ENCODE measurements around the gene KIF6.

KIF6 gene

GRCh38 chr6:39366931-39367618, 358.1 kb downstream of the KIF6 start:
- DNase-seq = no peak

DNA sequence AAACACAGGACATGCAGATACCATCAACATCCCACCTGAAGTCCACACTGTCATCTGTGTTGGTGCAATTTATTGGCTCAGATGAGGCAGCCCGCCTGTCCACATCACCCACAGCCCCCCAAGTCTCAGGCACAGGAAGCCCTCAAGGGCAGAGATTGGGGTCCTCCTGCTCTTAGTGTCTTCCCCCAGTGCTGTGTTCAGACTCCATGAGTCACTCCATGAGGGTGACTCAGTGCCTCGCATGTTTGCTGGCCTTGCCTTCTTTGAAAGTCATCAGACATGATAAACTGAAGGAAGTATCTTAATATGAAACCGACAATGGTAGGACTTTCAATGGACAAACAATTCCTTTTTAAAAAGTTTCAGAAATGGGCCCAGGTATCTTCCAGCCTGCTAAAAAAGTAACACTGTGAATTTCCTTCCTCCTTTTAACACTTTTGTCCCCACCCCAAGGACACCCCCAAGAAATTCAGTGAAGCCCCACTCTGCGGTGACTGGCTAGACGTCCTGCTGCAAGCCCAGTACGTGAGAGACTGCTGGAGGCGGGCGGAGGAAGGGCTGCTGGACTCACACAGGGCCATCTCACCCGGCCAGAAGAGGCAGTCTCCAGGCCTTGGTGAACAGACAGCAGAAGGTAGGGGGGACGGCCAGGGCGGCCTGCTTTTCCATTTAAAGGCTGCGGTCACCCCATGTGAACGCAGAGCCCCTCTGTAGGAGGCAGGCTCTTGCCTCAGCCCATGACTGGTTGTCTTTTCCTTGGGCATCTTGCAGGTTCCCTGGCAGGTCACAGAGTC, 359.7 kb downstream of the KIF6 start:
- peak; percentile 77 for DNase-seq

DNA sequence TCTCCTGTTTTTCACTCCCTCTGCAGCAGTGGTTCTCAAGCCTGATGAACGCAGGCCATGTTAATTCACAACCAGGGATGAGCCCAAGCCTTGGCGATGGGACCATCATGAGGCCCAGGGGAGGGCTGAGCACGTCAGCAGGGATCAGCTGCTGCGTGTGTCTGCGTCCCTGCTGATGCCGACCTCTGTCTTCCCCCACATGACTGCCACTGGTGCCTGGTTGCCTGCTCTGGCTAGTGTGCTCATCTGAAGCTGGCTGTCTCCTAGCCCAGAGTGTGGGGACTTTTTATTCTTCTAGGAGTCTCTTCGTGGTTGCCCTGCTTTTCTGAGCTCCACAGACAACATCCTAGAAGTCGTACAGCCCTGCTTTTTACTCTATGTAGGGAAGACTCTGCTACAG, 361.9 kb downstream of the KIF6 start:
- no peak for DNase-seq

DNA sequence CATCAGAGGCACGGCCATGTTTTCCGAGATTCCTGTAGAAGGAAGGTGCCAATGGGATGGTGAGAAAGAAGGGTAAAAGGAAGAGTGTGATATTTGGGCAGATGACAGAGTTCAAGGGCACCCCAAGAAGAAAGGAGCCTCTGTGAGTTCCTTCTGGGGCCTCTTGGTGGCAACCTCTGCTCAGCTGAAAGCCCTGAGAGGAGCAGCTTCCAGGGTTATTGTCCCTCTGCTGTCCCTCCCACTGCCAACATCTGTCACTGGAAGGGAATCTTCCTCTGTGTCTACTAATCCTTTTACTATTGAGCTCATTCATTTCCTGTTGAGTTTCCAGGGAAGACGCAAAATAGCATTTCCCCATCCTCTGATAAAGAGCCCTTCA, 362.7 kb downstream of the KIF6 start:
- peak; percentile 50 for DNase-seq

- peak; percentile 54 for DNase-seq
Measured at GRCh38 chr6:39361657-39362486, 363.3 kb downstream of the KIF6 start.

- DNase-seq = no peak
Measured at GRCh38 chr6:39360378-39360777, 364.8 kb downstream of the KIF6 start.

GRCh38 chr6:39357998-39358686, 367.1 kb downstream of the KIF6 start:
- peak; percentile 62 for DNase-seq

DNA sequence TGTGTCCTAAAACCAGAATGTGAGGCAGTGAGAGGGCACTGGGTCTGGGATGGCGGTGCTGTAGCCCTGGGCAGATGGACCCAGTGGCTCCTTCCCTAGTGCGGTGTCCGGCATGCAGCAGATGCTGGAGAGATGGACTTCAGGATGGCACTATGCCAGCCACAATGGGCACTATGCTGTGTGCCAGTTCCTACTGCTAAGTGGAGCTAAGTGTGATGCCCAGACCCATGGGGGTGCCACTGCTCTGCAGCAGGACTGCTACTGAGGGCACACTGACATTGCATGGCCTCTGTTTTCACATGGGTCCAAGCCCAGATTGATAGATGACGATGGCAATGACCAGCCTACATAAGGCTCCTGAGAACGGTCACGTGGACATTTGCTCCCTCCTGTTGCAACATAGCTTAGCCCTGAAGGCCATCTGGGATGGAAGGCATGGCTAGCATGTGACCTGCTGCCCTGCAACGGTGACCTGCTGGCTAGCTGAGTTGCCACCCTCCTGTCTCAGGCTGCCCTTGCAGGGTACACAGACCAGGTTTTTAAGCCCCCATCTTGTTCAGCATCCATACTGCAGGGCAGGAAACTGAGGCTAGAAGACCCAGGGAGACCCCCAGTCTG, 371.4 kb downstream of the KIF6 start:
- no peak for DNase-seq

GRCh38 chr6:39350723-39351505, 374.3 kb downstream of the KIF6 start:
- DNase-seq = no peak

DNA sequence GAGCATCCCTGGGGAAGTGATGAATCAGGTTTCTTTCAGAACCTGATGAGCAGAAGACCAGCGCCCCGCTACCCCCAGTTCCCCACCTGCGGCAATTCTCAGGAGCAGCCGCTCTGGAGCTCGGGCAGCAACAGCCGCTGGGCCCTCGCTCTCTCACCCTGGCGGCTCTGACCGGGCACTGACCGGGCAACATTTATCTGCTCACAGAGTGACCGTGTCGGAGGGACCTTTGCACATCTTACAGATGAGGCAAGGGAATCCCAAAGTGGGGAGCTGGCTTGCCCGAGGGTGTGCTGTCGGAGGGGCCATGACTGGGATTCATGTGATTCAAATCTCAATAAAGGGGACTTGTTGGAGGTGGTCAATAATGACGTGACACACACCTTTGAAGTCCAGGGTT, 376.5 kb downstream of the KIF6 start:
- no peak for DNase-seq

GRCh38 chr6:39347906-39348585, 377.2 kb downstream of the KIF6 start:
- peak; percentile 49 for DNase-seq

DNA sequence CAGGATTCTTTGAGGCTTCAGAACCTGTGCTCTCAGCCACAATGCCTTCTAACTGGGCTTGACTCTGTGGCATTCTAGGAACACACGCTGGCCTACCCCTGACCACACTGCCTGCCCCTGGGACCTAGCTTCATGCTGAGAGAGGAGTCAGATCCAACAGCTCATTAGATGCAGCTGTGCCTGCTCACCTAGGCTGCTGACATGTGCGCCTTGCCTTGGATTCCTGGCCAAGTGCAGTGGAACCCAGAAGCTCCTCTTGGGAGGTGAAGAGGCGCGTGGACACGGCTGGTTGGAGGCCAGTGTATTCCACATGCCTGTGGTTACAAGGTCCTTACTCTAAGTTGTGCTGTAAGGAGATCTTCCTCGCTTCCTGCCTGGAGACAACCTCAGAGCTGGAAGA, 378.0 kb downstream of the KIF6 start:
- DNase-seq = no peak

- no peak for DNase-seq
Measured at GRCh38 chr6:39344821-39345280, 380.4 kb downstream of the KIF6 start.

- DNase-seq = no peak
Measured at GRCh38 chr6:39343396-39343870, 381.8 kb downstream of the KIF6 start.

- no peak for DNase-seq
Measured at GRCh38 chr6:39342692-39343395, 382.4 kb downstream of the KIF6 start.

GRCh38 chr6:39341937-39342336, 383.3 kb downstream of the KIF6 start:
- DNase-seq = no peak

GRCh38 chr6:39341352-39341751, 383.9 kb downstream of the KIF6 start:
- DNase-seq = no peak

GRCh38 chr6:39339868-39340550, 385.2 kb downstream of the KIF6 start:
- no peak for DNase-seq

DNA sequence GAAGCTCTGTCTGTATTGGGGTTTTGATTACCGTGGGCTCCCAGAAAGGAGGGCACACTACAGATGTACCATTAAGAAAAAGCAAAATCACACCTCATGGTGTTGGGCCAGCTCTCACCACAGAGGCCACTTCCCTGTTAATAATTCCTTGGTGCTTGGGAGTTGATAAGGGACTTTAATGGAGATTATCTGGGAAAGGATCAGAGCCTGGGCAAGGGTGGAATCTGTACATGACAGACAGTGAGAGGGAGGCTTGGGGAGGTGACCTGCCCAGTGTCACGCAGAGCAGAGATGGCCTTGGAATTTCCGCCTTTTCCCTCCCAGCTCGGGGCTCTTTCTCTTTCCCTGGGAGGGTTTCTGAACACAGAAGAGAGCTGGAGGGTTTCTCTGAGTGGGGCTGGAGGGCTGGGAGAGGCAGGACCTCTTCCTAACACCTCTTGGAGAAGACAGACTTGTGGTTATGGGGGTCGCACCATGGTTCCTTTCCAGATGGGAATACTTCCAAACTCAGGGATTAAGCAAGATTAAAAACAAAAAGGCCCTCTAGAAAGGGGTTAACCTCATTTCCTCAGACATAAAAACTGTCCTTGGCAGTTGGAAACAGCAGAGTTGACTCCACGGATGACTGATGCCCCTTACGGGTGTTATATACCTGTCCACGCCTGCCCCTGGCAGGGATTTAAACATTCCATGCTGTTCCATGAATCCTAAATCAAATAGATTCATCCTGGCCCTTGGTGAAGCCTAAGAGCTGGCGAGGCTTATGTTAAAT, 385.9 kb downstream of the KIF6 start:
- DNase-seq = no peak
